Measurements from ENCODE around the gene MRLN.
"Not testable (repeated sequence)": the region's sequence is repeated elsewhere in the genome, so short reads cannot be mapped to it uniquely, and the experiment has no call there.

Gene MRLN

DNA sequence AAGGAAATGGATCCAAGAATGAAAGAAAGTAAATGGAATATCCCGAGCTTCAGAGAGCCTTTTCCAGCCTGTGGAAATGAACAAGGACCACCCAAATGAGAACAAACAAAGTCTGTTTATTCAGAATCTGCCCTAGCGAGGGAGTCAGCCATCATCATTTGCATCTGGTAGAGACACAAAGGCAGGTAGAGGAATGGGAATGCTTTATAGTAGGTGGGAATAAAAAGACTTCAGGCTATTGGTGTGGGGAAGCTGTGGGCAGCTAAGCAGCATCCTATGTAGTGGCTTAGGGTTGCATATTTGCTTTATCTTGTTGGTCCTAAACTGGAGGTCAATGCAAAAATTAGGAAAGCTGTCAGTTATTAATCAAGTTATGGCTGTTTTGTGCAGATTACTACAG lies 9.2 kb upstream of the MRLN start:
- H3K4me1 Mint-ChIP-seq (ENCODE audit: low read depth) = no peaks in the 10 kb centered on the region
- H3K27ac Mint-ChIP-seq = no peak overlapping the region
- H3K27me3 Mint-ChIP-seq = no peaks in the 10 kb centered on the region
- H3K9me3 Mint-ChIP-seq = peaks cover 4% of the 10 kb centered on the region
- no peaks in the 10 kb centered on the region for H3K36me3 Mint-ChIP-seq (ENCODE audit: low read depth)
- H3K4me3 Mint-ChIP-seq = no peak overlapping the region

DNA sequence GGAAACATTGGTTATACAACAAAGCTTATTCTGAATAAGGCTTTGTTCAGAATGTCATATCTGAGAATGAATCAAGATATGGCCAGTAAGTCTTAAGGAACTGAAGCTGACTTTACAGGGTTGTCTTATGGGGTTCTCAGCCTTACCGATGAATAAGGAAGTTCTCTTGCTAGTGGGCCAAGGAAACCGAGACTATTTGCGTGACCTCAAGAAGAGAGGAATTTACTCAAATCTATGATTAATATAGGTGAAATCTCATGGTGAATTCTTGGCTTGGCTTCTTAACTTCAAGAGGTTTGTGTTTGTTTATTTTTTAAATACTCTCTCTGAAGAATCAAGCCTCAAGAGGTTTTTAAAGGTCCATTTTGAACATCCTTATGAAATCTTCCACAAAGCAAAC lies 4.7 kb upstream of the MRLN start:
- no peak overlapping the region for H3K4me3 Mint-ChIP-seq
- no peaks in the 10 kb centered on the region for H3K4me1 Mint-ChIP-seq (ENCODE audit: low read depth)
- no peaks in the 10 kb centered on the region for H3K36me3 Mint-ChIP-seq (ENCODE audit: low read depth)
- no peak overlapping the region for H3K27ac Mint-ChIP-seq
- H3K9me3 Mint-ChIP-seq = peaks cover 4% of the 10 kb centered on the region
- peaks cover 4% of the 10 kb centered on the region for H3K27me3 Mint-ChIP-seq

DNA sequence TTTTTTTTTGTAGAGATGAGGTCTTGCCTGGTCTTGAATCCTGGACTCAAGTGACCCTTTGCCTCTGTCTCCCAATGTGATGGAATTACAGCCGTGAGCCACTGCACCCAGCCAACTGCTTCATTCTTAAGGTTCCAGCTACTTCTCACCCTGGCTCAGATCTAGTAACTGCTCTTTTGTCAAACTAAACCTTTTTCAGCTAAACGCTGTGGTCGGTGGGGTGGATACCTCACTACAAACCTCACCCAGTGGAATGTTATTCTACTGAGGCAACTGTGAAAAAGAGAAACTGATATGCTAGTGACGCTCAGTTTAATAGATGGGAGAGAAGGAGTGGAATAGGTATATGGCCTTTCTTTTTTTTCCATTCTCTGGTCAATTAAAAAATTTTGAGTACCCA lies 1.7 kb upstream of the MRLN start:
- no peak overlapping the region for H3K27ac Mint-ChIP-seq
- H3K36me3 Mint-ChIP-seq (ENCODE audit: low read depth) = no peaks in the 10 kb centered on the region
- no peak overlapping the region for H3K4me3 Mint-ChIP-seq
- H3K4me1 Mint-ChIP-seq (ENCODE audit: low read depth) = no peaks in the 10 kb centered on the region
- H3K27me3 Mint-ChIP-seq = peaks cover 14% of the 10 kb centered on the region
- H3K9me3 Mint-ChIP-seq = no peaks in the 10 kb centered on the region

DNA sequence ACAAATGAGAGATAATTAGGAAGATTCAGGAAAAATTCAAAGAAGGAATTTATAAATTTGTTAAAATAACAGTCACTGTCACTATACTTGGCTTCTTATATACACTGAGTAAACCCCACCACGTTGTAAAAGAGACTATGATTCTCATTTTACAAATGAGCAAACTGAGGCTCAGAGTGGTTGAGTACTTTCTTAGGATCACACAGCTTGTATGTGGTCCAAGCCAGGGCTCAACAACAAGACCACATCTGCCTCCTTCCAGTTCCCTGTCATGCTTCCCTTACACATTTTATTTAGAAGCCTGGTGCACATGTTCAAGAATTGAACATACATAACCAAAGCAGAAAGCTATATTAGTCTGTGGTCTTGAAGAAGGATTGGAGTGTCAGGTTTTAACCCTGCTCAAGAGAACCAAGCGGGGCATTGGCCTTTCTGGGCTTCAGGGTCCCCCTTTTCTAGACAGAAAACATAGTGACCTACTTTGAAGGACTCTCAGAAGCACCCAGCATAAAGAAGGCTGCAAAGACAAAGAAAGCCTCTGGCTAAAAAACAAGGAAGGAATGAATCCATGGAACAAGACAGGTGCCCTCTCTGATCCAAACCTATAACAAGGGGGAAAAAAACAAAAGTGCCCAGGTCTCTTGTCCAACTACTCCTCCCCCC lies 846 bp downstream of the MRLN start:
- peaks cover 22% of the 10 kb centered on the region for H3K27me3 Mint-ChIP-seq
- no peak overlapping the region for H3K27ac Mint-ChIP-seq
- no peaks in the 10 kb centered on the region for H3K4me1 Mint-ChIP-seq (ENCODE audit: low read depth)
- H3K4me3 Mint-ChIP-seq = no peak overlapping the region
- H3K9me3 Mint-ChIP-seq = no peaks in the 10 kb centered on the region
- no peaks in the 10 kb centered on the region for H3K36me3 Mint-ChIP-seq (ENCODE audit: low read depth)

DNA sequence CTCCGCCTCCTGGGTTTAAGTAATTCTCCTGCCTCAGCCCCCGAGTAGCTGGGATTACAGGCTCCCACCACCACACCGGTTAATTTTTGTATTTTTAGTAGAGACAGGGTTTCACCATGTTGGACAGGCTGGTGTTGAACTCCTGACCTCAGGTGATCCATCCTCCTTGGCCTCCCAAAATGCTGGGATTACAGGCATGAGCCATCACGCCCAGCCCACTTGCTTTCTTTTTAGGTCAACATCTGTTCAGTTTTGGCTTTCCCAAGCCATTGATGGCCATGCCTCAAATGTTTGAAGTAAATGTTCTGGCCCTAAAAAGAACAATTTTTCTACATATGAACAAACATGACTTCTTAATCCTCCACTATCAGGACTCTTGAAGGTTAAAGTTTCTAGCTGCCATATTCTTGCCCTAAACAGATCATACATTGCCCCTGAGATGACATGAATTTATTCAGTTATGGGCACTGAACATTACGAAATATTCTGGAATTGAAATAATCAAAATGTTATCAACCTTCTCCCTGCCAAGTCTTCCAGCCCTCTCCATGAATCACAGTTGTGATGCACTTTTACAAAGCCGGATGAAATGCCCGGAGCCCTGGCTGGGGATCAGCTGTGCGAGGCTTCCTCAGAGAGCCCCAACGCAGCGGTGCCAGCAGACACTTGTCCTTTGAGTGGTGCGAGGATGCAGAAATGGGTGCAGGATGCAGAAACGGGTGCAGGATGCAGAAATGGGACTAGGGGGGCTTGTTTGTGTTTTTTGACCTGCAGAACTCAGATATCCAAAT lies 2.9 kb downstream of the MRLN start:
- Mint-ChIP-seq H3K4me1 (ENCODE audit: low read depth) (no peaks in the 10 kb centered on the region), H3K27me3 (peaks cover 22% of the 10 kb centered on the region), H3K27ac (no peak overlapping the region), H3K36me3 (ENCODE audit: low read depth) (no peaks in the 10 kb centered on the region), H3K4me3 (no peak overlapping the region), H3K9me3 (no peaks in the 10 kb centered on the region)

DNA sequence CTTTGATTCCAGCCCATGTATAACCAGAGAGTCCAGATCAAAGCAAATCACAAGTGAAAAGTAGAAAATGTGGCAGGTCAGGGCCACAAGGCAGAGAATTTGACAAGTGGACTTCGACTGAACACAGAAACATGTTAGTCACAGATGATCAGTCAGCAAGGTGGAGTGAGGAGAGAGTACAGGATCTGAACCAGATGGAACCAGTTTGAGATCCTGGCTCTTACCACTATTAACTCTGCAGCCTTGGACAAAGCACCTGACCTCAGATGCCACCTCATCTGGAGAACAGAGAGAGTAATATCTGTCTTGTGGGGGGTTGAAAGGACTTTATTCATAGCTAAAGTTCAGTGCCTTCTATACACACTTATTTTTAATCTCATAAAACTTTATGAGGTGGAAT lies 4.4 kb downstream of the MRLN start:
- Mint-ChIP-seq H3K27ac (no peak overlapping the region), H3K27me3 (peaks cover 22% of the 10 kb centered on the region), H3K4me3 (no peak overlapping the region), H3K36me3 (ENCODE audit: low read depth) (no peaks in the 10 kb centered on the region), H3K4me1 (ENCODE audit: low read depth) (no peaks in the 10 kb centered on the region), H3K9me3 (no peaks in the 10 kb centered on the region)

DNA sequence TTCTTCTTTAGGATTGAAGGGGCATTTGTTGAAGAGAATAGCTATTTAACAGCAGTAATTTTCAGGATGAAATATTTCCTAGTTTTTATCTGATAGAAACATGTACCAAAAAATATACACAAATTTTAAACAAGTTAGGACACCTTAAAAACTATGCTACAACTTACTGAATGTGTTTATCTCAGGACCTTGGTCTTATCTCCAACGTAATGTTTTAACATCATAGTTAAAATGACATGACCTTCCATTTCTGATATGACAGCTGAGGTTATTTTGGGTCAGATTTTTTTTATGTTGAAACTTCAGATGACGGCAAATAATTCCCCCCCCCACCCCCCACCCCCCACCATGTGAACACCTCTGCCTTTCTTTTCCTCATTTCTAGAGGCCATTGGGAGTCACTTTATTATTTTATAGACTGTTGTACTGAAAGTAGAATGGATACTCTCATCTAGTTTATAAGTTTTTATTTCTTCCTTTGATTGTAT lies 8.0 kb downstream of the MRLN start:
- no peaks in the 10 kb centered on the region for H3K9me3 Mint-ChIP-seq
- H3K4me3 Mint-ChIP-seq = no peak overlapping the region
- no peaks in the 10 kb centered on the region for H3K4me1 Mint-ChIP-seq (ENCODE audit: low read depth)
- H3K27ac Mint-ChIP-seq = no peak overlapping the region
- H3K27me3 Mint-ChIP-seq = peaks cover 8% of the 10 kb centered on the region
- H3K36me3 Mint-ChIP-seq (ENCODE audit: low read depth) = no peaks in the 10 kb centered on the region

DNA sequence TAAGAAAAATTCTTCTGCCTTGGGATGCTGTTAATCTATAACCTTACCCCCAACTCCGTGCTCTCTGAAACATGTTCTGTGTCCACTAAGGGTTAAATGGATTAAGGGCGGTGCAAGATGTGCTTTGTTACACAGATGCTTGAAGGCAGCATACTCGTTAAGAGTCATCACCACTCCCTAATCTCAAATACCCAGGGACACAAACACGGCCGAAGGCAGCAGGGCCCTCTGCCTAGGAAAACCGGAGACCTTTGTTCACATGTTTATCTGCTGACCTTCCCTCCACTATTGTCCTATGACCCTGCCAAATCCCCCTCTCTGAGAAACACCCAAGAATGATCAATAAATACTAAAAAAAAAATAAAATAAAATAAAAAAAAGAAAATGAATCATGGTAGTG lies 8.5 kb downstream of the MRLN start:
- H3K27ac Mint-ChIP-seq; H3K9me3 Mint-ChIP-seq; H3K36me3 Mint-ChIP-seq (ENCODE audit: low read depth); H3K27me3 Mint-ChIP-seq; H3K4me3 Mint-ChIP-seq; H3K4me1 Mint-ChIP-seq (ENCODE audit: low read depth): not testable (repeated sequence)

DNA sequence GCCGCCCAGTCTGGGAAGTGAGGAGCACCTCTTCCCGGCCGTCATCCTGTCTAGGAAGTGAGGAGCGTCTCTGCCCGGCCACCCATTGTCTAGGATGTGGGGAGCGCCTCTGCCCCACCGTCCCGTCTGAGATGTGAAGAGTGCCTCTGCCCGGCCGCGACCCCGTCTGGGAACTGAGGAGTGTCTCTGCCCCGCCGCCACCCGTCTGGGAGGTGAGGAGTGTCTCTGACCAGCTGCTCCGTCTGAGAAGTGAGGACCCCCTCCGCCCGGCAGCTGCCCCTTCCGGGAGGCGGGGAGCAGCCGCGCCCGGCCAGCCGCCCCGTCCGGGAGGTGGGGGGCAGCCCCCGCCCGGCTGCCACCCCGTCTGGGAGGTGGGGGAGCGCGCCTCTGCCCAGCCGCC lies 9.1 kb downstream of the MRLN start:
- H3K4me1 Mint-ChIP-seq (ENCODE audit: low read depth); H3K9me3 Mint-ChIP-seq; H3K36me3 Mint-ChIP-seq (ENCODE audit: low read depth); H3K27ac Mint-ChIP-seq; H3K4me3 Mint-ChIP-seq: not testable (repeated sequence)
- H3K27me3 Mint-ChIP-seq = peaks cover 11% of the 10 kb centered on the region

DNA sequence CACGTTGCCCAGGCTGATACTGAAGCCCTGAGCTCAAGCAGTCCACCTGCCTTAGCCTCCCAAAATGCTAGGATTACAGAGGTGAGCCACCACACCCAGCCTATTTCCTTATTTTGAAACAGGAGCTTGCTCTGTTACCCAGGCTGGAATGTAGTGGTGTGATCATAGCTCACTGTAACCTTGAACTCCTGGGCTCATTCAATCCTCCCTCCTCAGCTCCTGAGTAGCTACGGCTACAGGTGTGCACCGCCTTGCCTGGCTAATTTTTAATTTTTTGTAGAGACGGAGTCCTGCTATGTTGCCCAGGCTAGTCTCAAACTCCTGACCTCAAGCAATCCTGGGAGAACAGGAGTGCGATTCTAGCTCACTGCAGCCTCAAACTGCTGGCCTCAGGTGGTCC lies 11.7 kb downstream of the MRLN start:
- H3K27ac Mint-ChIP-seq = no peak overlapping the region

DNA sequence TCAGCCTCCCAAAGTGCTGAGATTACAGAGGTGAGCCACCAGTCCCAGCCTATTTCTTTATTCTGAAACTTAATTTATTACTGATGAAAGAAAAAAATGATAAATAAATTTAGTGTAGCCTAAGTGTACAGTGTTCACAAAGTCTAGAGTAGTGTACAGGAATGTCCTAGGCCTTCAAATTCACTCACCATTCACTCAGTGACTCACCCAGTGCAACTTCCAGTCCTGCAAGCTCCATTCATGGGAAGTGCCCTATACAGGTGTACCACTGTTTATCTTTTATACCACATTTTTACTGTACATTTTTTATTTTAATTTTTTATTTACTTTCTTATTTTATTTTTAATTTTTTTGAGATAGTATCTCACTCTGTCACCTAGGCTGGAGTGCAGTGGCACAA lies 12.2 kb downstream of the MRLN start:
- H3K27ac Mint-ChIP-seq = no peak overlapping the region
- H3K36me3 Mint-ChIP-seq (ENCODE audit: low read depth) = no peaks in the 10 kb centered on the region
- H3K4me1 Mint-ChIP-seq (ENCODE audit: low read depth) = no peaks in the 10 kb centered on the region
- H3K9me3 Mint-ChIP-seq = no peaks in the 10 kb centered on the region
- H3K27me3 Mint-ChIP-seq = peaks cover 4% of the 10 kb centered on the region
- no peak overlapping the region for H3K4me3 Mint-ChIP-seq

More for the DNA sequence above, 11.7 kb downstream of the MRLN start:
- H3K4me1 Mint-ChIP-seq (ENCODE audit: low read depth) = no peaks in the 10 kb centered on the region
- no peaks in the 10 kb centered on the region for H3K9me3 Mint-ChIP-seq
- no peaks in the 10 kb centered on the region for H3K36me3 Mint-ChIP-seq (ENCODE audit: low read depth)
- no peak overlapping the region for H3K4me3 Mint-ChIP-seq
- H3K27me3 Mint-ChIP-seq = peaks cover 4% of the 10 kb centered on the region

DNA sequence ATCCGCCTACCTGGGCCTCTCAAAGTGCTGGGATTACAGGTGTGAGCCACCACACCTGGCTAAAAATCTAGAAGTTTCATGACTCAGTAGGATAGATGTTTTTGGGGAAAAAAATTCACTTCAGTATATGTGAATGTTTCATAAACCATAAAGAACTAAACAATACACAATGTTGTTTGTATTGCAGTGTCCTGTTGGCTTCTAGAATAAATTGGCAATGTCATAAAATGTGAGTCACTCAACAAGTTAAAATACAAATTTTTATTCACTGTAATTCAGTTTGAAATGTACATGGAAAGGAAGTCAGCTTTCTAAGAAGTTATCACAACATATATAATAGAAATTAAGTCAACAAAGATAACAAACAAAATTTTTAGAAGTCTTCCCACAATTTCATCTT lies 16.5 kb downstream of the MRLN start:
- Mint-ChIP-seq H3K27ac (no peak overlapping the region), H3K4me3 (no peak overlapping the region), H3K36me3 (ENCODE audit: low read depth) (no peaks in the 10 kb centered on the region), H3K9me3 (no peaks in the 10 kb centered on the region), H3K4me1 (ENCODE audit: low read depth) (no peaks in the 10 kb centered on the region), H3K27me3 (peaks cover 4% of the 10 kb centered on the region)

DNA sequence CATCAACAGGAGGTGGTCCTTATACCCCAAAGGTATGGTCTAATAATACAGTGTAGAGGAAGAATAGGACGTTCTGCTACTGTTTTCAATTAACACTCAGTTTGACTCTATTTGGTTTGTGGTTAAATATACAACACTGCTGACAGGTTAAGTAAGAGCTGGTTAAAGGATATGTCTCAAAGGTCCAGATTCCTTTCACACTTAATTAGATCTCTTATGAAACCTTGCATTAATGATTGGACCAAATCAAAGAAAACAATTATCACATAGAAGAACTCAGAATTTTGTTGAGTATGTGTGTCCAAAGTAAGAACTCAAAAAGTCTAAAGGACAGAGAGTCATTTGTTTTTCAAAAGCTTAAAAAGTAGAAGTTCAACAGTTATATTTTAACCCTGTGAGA lies 18.0 kb downstream of the MRLN start:
- no peak overlapping the region for H3K4me3 Mint-ChIP-seq
- H3K27ac Mint-ChIP-seq = no peak overlapping the region
- no peaks in the 10 kb centered on the region for H3K36me3 Mint-ChIP-seq (ENCODE audit: low read depth)
- no peaks in the 10 kb centered on the region for H3K9me3 Mint-ChIP-seq
- H3K4me1 Mint-ChIP-seq (ENCODE audit: low read depth) = no peaks in the 10 kb centered on the region
- H3K27me3 Mint-ChIP-seq = peaks cover 6% of the 10 kb centered on the region

DNA sequence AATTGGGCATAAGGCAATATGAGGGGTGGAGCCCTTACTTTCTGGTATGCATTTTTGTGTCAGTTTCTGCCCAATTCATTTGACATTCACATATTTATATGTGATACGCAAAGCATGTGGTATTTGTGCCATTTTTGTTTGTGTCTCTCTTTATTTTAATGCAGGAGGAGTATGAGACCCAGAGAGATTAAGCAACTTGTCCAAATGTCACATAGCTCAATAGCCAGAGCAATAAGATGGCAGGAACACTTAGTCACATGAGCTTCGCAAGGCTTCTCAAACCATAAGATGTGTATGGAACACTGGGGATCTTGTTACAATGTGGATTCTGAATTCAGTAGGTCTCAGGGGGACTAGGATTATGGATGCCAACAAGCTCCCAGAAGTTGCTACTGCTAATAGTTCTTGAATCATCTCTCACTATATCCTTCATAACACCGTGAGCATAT lies 19.2 kb downstream of the MRLN start:
- Mint-ChIP-seq H3K36me3 (ENCODE audit: low read depth) (no peaks in the 10 kb centered on the region), H3K9me3 (no peaks in the 10 kb centered on the region), H3K4me1 (ENCODE audit: low read depth) (no peaks in the 10 kb centered on the region), H3K4me3 (no peak overlapping the region), H3K27me3 (peaks cover 3% of the 10 kb centered on the region), H3K27ac (no peak overlapping the region)

DNA sequence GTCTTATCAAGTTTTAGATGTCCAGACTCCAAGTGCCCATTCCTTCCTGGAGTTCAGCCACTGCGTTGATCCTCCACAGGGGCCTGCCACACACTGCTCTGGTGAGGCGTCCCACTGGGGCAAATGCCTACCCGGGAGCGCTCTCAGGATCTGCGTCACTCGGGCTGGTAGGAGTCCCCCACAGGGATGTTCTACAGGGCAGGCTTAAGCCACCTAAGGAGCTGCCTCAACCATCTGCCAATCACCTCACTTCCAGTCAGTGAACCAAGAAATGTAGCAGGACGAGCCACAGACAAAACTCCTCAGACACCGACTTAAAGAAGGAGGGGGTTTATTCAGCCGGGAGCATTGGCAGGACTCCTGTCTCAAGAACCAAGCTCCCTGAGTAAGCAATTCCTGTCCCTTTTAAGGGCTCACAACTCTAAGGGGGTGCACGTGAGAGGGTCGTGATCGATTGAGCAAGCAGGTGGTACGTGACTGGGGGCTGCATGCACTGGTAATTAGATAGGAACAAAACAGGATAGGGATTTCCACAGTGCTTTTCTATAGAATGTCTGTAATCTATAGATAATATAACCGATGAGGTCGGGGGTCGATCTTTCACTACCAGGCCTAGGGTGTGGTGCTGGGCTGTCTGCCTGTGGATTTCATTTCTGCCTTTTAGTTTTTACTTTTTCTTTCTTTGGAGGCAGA lies 19.8 kb downstream of the MRLN start:
- not testable (repeated sequence) for H3K9me3 Mint-ChIP-seq; H3K36me3 Mint-ChIP-seq (ENCODE audit: low read depth); H3K4me1 Mint-ChIP-seq (ENCODE audit: low read depth); H3K27ac Mint-ChIP-seq; H3K27me3 Mint-ChIP-seq; H3K4me3 Mint-ChIP-seq

All from stimulated activated naive CD8-positive, alpha-beta T cell treated with anti-CD3 and anti-CD28 coated beads, Interleukin-15, Interleukin-2, amounts not matched to agents 100 ng/mL and 50 ng/mL, for 24 hours (primary cell).